ENCODE data around the gene STYX.

- TF ChIP-seq CTCF (IDR thresholded peaks at IDR 0.05) (no peak), POLR2A (IDR thresholded peaks at IDR 0.05) (no peak)
Measured at GRCh38 chr14:52701223-52701622, 28.7 kb upstream of the STYX start.
